GM18951 (cell line): Measurements from ENCODE around the gene B4GALT1.

ENCODE experiments used
- POLR2A ChIP-seq: IDR thresholded peaks from 4 replicates; pipeline ENCODE4 v1.6.1; 2011; ENCODE audit warnings: mild to moderate bottlenecking; ENCODE audit not compliant: insufficient read length, insufficient read depth; ENCODE audit errors: extremely low read depth
- in situ Hi-C: fragments of 300-500 bp; cut with MboI; formaldehyde crosslinking; loops from one replicate; pipeline ENCODE4 v1.12.0; 2022; ENCODE audit warnings: low sequenced_read_pairs, mixed read lengths, inconsistent platforms; ENCODE audit not compliant: unreplicated experiment

B4GALT1 gene

DNA sequence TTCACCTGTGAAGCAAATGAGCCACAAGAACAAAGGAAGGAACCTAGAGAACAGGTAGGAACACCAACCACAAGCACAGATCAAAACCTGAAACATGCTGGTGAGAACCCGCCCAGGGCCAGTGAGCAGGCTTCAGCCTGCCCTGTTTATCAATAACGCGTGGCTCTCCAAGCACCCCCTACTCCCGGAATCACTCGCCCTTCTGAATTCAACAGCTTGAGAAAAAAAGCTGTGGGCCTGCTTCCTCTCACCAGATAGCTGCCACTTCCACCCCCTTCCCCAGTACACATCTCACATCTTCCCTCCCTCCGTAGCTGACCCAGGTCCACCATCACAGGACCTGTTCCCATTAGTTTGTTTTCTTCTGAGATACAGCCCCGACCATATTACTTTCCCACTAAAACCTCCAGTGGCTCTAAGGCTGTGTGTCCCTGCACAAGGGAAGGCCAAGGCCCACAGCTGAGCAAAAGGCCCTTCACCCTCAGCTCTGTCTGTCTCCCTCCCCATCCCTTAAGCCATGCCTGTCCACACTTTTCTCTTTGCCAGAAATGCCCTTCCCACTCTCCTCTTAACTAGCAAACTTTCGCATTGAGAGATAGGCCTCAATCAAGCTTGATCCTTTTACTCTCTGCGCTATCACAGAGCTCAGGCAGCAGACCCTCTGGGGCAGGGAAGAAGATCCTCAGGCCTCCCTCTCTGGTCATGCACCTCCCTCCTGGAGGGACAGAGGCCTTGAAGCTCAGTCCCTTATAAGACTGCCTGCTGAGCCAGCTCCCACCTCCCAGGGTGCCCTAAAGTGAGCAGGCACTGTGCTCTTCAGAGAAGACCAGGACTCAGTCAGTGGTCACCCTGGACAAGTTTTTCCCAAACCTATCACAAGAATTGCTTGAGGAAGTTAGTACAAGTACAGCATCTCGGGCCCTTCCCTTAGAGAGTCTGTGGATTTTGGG is 30.1 kb downstream of the B4GALT1 start:
- in situ Hi-C loops: no loop called here
- TF ChIP-seq POLR2A: peak; percentile 37

DNA sequence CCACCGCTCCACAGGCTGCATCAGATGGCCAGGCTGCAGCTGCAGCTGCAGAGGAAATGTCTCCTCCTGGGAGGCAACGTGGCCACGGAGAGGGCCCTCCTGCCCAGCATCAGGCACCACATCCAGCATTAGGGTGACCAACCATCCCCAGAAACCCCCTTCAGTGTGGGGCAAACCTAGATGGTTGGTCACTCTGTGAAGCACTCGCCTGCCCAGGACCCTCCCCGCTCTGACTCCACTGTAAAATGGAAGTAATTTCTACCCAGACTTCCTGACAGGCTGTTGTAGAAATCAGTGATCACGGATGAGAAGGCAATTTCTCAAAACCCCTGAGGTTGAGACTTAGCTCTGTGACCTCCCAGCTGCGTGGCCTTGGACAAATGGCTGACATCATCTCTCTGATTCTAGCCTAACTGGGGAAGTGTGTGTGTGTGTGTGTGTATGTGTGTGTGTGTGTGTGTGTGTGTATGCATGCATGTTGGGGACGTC is 31.6 kb downstream of the B4GALT1 start:
- in situ Hi-C loops: no loop called here
- TF ChIP-seq POLR2A: no peak

DNA sequence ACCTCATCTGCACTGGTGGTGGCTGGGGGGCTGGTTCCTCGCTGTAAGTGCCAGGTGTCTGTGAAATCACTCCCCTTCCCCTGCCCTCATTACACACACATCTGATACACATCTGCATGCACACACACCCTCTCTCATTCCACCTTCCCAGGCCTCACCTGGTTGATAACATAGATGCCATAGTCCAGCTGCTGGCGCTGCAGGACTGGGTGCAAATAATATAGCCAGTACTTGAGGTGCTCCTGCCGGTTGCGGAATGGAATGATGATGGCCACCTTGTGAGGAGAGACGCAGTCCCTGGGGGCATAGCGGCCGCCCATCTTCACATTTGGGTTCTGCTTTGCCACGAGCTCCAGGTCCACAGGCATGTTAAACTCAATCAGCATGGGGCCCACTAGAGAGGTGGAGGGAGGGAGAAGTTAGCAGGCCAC is 32.1 kb downstream of the B4GALT1 start:
- in situ Hi-C loops: no loop called here
- TF ChIP-seq POLR2A: no peak

DNA sequence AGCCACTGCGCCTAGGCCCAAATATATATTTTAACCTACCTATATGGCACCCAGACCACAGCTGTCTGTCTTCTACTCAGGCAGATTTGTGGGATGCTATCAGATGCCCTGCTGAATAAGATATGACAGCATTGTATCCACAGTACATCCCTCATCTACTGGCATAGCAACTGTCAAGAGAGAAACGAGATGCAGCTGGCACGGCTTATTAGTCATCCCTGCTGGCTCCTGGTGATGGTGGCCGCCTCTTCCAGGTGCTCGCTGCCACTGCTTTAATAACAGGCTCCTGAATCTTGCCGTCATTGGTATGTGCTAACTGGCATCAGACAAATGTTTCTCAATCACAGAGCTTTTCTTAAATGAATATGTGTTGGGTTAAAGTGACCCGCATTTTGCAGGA is 34.0 kb downstream of the B4GALT1 start:
- TF ChIP-seq POLR2A: no peak
- in situ Hi-C loops: no loop called here

DNA sequence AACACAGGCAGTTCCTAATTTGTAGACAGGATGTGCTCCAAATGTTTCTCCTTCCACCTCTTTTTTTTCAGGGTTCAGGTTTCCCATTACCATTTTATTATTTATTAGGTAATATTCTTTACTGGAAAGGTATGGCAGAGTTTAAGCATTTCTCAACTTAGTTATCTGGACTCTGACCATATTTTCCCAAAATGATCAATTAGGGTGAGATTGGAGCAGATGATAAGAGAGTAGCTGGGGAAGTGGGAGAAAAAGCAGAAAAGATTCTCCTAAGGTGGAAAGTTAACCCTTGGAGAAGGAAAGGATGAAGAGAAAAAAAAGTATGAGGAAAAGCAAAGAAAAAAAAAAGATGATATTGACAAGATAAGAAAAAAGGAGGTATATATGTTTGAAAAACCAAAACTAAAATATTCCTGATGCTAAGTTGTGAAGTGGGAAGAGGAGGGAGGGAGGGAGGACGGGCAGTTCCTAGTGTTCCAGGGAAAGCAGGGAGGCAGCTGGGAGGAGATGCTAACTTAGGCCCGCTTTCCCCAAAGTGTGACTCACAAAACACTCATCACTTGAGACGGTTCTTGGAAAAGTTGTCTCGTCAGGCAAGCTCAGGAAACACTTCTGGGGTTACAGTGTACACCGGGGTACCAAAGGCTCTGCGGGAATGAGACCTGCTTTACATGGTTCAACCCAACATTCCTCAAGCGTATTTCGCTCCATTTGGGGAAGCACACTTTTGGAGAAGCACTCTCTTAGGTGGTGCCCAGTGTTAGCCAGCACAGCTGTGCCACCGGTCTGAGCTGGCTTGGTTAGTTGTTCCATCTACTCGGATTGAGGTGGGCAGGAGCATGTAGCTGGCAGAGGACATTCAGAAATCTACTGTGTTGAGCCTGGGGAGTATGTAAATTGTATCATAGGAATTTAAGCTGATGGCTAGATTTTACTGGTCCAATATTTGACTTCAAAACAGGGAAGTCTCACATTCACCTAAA is 35.1 kb downstream of the B4GALT1 start:
- TF ChIP-seq POLR2A: no peak
- in situ Hi-C loops: no loop called here

DNA sequence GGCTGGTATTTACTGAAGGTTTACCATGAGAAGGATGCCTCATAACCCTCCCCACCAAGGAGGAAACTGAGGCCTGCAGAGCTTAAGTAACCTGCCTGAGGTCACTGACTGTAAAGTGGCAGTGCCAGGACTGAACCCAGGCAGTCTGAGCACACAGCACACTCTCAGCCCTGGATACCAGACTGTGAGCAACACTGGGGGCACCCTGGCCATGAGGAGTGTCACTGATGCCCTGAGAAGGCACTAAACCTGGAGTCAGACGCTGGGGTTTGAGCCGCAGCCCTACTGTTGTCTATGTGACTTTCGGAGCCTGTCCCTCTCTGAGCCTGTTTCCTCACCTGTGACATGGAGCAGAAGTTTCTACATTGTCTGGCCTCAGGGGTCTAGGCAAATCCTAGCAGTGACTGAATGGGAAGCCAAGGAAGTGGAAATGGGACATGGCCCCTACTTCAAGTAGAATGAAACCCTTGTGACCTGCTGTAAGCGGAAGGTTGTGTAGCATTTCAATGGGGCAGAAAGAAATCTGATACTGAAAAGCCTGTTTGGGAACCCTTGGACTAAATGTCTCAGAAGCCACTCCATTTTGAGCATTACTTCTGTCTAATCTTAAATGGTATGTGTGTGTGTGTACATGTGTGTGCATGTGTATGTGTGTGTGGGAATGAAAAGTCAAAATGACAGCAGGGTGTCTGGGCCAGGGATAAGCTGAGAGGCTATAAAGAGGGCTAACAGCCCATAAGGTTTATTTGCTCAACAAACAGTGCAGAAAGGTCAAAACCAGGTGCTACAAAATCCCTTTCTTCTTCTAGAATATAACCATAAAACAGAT is 36.0 kb downstream of the B4GALT1 start:
- peak; percentile 15 for TF ChIP-seq POLR2A
- in situ Hi-C loops: no loop called here

DNA sequence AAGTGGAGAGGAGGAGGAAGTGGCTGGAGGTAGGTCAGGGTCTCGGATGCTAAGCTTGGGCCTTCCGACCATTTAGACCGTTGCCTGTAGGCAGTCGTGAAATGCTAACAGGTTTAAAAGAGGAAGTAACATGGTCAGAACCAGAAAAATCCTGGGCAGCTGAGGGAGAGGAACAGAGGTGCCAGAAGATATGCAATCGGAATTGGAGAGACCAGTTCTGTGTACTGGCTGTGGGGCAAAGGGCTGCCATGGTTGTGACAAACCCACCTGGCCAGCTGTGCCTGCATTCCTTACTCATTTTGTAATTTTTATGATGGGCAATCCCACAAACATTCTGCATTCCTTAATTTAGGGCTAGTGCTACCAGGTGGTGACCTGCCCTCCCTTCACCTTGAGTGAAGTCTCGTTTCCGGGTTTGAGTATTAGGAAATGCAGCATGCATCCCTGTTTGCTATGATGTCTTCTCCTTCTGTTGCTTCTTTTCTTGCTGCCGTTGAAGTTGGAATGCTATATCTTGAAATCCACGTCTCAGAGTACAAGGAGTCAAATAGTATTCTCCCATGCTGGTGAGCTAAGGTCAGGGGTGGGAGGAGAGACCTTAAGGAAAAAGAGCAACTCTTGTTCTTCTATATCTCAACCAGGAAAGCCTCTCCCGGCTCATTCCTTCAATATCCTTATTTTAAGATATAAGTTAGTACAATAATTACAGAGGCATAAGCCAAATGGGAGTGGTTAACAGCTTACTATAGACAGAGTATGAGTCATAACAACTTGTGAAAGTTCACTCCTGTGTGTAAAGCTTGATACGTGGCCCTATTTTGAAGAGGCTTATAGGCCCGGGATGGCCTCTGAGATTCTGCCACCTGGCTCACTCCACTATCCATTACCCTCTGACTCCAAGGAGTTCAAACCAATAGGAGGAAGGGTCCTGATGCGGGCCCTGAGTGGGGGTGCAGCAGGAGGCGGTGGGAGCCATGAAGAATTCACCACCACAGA is 37.0 kb downstream of the B4GALT1 start:
- in situ Hi-C loops: no loop called here
- TF ChIP-seq POLR2A: no peak

DNA sequence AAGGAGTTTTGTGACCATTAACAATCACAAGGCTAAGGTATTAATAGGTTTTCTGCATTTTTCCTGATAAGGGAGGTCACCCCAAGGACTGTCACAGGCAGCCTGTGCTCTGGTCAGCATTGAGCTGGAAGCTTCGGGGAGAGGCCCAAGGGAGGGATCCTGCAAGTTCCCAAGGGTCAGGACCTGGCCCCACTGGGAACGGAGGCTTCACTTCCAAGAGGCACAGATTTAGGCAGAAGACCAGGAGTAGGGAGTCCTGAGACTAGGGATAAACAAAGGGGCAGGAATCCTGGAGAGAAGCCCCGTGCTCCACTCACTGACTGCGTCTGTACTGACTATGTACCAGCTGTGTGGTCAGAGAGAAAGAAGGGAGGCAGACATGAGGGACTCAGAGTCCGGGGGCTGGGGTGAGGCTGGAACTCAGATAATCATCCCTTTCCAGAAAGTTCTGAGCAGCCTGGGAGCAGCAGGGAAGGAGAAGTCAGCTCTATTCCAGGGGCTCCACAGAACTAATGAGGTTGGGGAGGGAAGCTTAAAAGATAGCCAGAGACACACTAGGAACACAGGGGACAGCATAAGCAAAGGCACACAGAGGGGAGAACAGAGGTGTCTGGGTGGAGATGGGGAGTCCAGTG is 37.8 kb downstream of the B4GALT1 start:
- peak; percentile 16 for TF ChIP-seq POLR2A
- in situ Hi-C loops: no loop called here

DNA sequence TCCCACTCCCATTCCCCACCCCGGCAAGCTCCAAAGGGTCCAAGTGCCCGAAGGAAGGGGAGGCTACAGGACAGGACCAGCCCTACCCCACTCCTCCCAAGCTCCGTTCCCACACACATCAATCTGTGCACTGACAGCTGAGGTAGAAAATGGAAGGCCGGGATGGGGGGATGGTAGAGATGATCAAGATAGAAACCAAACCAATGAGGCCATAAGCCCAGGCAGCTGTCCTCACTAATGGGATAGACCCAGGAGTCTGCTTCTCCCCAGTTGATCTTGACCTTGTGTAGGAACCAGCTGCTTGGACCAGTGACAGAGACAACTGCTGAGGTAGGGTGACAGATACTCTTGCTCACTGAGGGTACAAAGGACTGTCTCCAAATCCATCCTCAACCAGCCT is 38.6 kb downstream of the B4GALT1 start:
- in situ Hi-C loops: no loop called here

DNA sequence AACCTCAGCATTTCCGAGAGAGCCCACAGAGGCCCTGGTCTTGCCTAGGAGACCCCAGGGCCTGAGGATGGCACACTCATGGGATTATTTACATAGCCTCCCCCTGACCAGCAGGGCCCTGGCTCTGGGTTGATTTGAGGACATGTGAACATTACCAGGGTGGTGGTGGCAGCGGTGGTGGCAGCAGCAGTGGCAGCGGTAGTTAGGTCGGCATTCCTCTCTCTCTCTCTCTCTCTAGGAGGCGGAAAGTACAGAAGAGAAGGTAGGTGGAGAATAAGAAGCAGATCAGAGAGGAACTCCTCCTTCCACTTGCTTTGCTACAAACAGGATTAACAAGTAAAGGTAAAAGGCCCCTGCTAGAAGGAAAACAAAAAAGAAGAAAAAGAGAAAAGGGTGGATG is 39.3 kb downstream of the B4GALT1 start:
- TF ChIP-seq POLR2A: no peak
- in situ Hi-C loops: no loop called here

More for the DNA sequence above, 38.6 kb downstream of the B4GALT1 start:
- no peak for TF ChIP-seq POLR2A
